ENCODE data around the gene SLC66A3. TPM values are rescaled to one million over a fixed set of nuclear protein-coding genes. Genes with fewer than 3 reads are reported as not detected.
A peak's percentile ranks its signal among the peaks of the same experiment; 100 is the strongest.

The SLC66A3 gene
- total RNA-seq, 1 donor: 29.8 TPM

DNA sequence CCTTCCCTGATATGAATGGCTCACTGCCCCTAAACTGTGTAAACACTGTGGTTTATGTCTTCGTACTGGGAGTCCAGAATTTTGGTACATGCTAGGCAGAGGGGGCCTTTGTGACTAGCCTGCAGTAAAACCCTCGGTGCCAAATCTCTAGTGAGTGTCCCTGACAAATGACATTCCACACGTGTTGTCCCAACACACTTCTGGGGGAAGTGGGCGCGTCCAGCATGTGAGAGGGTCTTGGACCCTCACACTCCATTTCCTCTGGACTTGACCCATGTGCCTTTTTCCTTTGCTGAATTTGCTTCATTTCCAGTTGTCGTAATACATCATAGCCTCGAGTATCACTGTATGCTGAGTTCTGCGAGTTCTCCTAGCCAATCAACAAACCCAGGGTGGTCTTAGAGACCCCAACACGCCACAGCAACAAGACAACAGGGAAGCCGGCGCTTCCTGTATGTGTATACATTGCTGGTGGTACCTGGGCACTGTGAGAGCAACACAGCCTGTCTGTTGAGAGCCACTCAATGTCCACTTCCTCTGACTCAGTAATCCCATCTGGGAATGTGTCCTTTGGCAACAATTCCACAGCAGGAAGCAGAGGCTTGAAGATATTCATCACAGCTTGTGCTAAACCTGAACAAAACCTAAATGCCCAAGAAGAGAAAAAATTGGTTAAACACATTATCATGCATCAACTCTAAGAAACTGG is 26.9 kb upstream of the SLC66A3 start:
- DNase-seq (ENCODE audit: low read depth): no peak
- H3K4me3 ChIP-seq (ENCODE audit: low read depth, low read length): no peak overlapping the region
- TF ChIP-seq, protein P1, sequence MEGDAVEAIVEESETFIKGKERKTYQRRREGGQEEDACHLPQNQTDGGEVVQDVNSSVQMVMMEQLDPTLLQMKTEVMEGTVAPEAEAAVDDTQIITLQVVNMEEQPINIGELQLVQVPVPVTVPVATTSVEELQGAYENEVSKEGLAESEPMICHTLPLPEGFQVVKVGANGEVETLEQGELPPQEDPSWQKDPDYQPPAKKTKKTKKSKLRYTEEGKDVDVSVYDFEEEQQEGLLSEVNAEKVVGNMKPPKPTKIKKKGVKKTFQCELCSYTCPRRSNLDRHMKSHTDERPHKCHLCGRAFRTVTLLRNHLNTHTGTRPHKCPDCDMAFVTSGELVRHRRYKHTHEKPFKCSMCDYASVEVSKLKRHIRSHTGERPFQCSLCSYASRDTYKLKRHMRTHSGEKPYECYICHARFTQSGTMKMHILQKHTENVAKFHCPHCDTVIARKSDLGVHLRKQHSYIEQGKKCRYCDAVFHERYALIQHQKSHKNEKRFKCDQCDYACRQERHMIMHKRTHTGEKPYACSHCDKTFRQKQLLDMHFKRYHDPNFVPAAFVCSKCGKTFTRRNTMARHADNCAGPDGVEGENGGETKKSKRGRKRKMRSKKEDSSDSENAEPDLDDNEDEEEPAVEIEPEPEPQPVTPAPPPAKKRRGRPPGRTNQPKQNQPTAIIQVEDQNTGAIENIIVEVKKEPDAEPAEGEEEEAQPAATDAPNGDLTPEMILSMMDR (IDR thresholded peaks at IDR 0.05; ENCODE audit: insufficient read depth, low read depth, low read length): no peak

DNA sequence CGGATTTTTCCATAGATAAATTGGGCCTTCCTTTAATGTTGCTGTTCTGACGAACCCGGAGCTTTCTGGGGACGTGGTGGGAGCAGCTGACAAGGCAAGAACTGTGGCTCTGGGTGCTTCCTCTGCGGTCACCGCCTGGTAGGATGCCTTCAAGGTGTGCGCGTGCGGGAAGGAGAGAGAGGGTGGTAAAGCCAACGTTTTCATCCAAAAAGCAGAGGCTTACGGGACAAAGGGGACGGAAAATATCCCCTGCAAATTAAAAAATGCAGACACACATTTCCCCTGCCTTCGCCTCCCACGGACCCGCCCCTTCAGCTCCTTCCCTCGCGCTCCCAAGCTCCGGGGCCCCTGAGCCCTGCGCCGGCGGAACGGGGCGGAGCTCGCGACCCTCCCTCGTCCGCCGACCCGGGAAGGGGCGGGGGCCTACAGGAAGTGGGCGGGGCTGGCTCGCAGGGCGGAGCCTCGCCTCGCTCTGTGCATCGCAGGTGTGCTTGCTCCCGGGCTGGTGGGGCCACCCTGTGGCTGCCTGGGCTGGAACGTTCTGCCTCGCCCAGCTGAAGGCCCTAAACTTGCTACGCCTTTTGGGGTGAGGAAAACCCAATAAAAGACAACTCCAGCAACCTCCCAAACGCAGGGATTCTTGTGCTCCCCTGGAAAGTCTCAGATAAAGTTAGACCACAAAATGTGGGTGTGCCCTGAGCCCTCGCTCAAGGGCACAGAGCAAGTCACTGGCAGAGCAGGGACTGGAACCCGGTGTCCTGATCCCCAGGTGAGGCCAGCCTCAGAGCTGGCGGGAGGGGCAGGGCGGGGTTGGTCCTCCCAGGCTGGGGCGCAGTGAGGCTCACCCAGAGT is 25.4 kb upstream of the SLC66A3 start:
- H3K4me3 ChIP-seq (ENCODE audit: low read depth, low read length): peak overlapping the region; percentile 50
- TF ChIP-seq, protein P1 (IDR thresholded peaks at IDR 0.05; ENCODE audit: insufficient read depth, low read depth, low read length): peak; percentile 24
- no peak for DNase-seq (ENCODE audit: low read depth)

DNA sequence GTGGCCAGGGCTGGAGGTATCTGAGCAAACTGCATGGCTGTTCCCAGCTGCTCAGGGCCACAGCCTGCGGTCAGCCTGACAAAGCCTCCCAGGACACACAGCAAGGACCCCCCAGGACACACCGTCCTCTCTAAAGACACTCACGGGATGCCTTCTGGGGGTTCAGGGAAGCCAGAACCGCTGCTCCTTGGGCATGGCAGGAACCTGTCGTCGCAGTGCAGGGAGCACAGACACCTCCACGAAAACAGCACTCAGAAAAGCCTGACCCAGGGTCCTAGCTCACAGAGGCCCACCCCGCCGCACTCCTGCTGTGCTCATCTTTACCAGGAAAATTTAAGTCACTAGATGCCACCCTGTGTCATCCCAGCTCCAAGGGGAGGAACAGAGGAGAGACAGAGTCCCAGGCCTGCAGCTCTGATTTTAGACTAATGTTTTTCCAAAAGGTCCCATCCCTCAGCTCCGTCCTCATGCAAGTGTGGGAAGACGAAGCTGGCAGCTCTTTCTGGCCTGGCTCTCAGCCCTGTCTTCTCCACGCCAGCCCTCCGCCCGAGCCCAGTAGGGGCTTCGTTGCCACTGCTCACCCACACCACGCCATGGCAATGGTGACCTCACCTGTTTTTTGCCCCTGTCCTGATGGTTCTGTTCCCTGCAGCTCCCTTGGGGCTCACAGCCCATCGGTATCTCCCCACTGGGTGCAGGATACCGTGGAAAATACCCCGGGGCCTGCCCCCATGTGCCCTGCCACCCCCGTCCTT is 23.9 kb upstream of the SLC66A3 start:
- DNase-seq (ENCODE audit: low read depth): no peak
- TF ChIP-seq, protein P1 (IDR thresholded peaks at IDR 0.05; ENCODE audit: insufficient read depth, low read depth, low read length): no peak
- H3K4me3 ChIP-seq (ENCODE audit: low read depth, low read length): no peak overlapping the region

DNA sequence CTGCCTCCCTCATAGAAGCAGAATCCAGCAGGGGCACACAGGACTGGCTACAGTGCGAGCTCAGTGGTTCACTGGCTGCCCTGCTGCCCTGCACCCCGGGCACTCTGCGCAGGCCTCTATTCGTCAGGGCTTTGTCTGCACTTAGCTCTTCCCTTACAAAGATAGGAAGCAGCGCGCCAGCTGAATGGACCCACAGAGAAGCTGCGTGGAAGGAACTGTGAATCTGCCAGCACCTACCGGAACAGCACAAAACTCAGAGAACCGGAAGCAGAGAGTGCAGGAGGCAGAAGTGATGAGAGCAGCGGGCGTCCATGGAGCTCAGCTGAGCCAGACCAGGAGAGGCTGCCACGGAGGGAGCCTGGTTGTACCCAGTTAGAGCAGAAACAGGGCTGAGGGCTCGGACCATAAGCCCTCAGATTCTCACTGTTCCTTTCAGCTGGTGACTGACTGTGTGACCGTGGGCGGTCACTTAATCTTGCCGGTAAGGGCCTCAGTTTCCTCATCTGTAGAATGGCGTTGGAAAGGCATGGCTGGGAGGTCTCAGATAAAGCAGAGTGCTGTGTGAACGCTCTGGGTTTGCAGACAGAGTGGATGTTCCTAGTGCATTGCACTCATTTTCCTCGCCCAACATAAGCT is 23.1 kb upstream of the SLC66A3 start:
- no peak for DNase-seq (ENCODE audit: low read depth)
- TF ChIP-seq, protein P1 (IDR thresholded peaks at IDR 0.05; ENCODE audit: insufficient read depth, low read depth, low read length): no peak
- H3K4me3 ChIP-seq (ENCODE audit: low read depth, low read length): no peak overlapping the region

DNA sequence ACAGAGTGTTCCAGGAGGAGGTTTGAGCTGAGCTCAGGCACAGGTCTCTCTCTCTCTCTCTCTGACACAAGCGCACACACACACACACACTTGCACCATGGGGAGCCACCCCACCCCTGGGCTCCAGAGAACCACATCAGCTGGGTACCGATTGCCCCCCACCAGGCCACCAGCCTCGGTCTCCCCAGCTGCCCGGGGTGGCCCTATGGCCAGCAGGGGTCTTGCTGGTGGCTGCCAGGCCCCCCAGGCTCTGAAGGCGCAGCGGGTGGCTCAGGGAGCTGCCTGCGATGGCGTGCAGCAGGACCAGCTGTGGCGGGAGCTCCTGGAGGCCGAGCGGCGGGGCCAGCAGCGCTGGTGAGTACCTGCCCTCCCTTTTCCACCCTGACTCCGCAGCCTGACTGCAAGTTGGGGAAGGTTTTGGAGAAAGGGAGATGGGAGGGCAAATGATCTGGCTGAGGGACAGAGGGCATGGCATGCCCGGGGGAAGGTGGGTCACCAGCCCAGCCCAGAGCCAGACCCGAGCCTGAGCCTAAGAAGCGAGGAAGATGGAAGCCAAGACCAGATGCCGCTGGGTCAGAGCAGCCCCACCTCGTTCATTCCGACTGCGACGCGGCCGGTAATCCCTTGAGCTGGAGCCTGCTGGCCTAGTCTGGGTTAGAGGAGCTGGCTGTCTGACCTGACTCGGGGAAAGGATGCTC is 21.9 kb upstream of the SLC66A3 start:
- H3K4me3 ChIP-seq (ENCODE audit: low read depth, low read length): peak overlapping the region; percentile 66
- TF ChIP-seq, protein P1 (IDR thresholded peaks at IDR 0.05; ENCODE audit: insufficient read depth, low read depth, low read length): no peak
- DNase-seq (ENCODE audit: low read depth): no peak

DNA sequence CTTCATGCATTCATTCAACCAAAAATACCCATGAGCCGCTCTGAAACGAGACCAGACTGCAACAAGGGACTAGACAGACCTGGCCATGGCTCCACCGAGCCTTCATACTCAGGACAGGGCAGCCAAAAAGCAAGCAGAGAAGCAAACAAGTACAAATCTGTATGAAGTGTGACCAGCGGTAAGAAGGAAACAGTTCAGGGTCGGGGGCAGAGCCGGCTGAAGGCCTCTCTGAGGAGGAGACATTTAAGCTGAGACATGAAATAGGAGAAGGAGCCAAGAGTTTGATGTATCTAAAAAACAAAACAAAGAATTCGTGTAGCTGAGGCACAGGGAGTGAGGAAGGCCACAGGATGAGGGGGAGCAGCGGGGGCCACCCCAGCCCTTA is 21.3 kb upstream of the SLC66A3 start:
- H3K4me3 ChIP-seq (ENCODE audit: low read depth, low read length): no peak overlapping the region
- TF ChIP-seq, protein P1 (IDR thresholded peaks at IDR 0.05; ENCODE audit: insufficient read depth, low read depth, low read length): no peak
- no peak for DNase-seq (ENCODE audit: low read depth)

All from fibroblast of villous mesenchyme (primary cell).